ENCODE measurements around the gene HDAC4. TPM values are rescaled to one million over a fixed set of nuclear protein-coding genes. Genes with fewer than 3 reads are reported as not detected.

HDAC4 gene
- total RNA-seq, 2 donors from 2014 or later: 9.3 to 139 TPM

GRCh38 chr2:239027391-239028252, 373.2 kb downstream of the HDAC4 start:
- Histone ChIP-seq H3K36me3 (replicated peaks in 1 of 2; ENCODE audit: insufficient read depth in 1 of 2, low read depth in 2 of 2) (no peaks in the 10 kb centered on the region), H3K27ac (no peak overlapping the region), H3K4me1 (no peaks in the 10 kb centered on the region), H3K27me3 (no peaks in the 10 kb centered on the region), H3K4me3 (no peak overlapping the region), H3K9me3 (no peaks in the 10 kb centered on the region)
- intact Hi-C loops (cut with DNase I): no loop called here
- TF ChIP-seq POLR2A (IDR thresholded peaks at IDR 0.05) (no peak), CTCF (IDR thresholded peaks at IDR 0.05) (no peak)
- DNase-seq (no peak), ATAC-seq (no peak)
- WGBS, 2 donors: 70 to 76% methylated on average over 21 to 35 of the region's 38 CpGs

GRCh38 chr2:239026711-239027361, 374.0 kb downstream of the HDAC4 start:
- ATAC-seq (no peak), DNase-seq (no peak)
- WGBS, 2 donors: 47 to 50% methylated on average over 24 to 25 of the region's 25 CpGs
- TF ChIP-seq POLR2A (IDR thresholded peaks at IDR 0.05) (no peak), CTCF (IDR thresholded peaks at IDR 0.05) (no peak)
- intact Hi-C loops (cut with DNase I): no loop called here
- Histone ChIP-seq H3K36me3 (replicated peaks in 1 of 2; ENCODE audit: insufficient read depth in 1 of 2, low read depth in 2 of 2) (no peaks in the 10 kb centered on the region), H3K9me3 (no peaks in the 10 kb centered on the region), H3K27ac (no peak overlapping the region), H3K4me1 (no peaks in the 10 kb centered on the region), H3K4me3 (no peak overlapping the region), H3K27me3 (no peaks in the 10 kb centered on the region)

DNA sequence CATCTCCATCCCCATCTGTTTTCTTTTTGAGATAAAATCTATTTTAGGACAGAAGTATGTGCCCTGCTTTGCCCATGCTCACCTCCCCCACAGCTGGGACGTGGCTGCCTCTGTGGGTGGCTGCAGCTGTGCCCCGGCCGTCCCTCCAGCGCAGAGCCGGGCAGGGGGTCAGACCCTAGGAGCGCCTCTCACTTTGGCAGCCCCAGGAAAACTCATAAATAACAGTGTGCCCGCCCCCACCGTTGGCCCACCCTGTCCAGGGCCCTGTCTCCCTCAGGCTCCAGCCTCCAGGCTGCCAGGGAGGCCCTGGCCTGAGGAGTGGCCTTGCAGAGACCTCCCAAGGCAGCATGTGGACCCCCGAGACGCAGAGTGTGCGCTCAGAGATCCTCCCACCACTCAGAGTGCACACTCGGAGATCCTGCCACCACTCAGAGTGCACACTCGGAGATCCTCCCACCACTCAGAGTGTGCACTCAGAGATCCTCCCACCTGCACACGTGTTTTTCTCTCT, 374.8 kb downstream of the HDAC4 start:
- H3K4me3 ChIP-seq: no peak overlapping the region
- WGBS, 2 donors: 50 to 66% methylated on average over 7 to 14 of the region's 14 CpGs
- H3K27me3 ChIP-seq: no peaks in the 10 kb centered on the region
- intact Hi-C loops (cut with DNase I): no loop called here
- H3K4me1 ChIP-seq: no peaks in the 10 kb centered on the region
- DNase-seq (no peak), ATAC-seq (no peak)
- H3K9me3 ChIP-seq: no peaks in the 10 kb centered on the region
- H3K36me3 ChIP-seq (replicated peaks in 1 of 2; ENCODE audit: insufficient read depth in 1 of 2, low read depth in 2 of 2): no peaks in the 10 kb centered on the region
- no peak overlapping the region for H3K27ac ChIP-seq
- no peak for TF ChIP-seq POLR2A (IDR thresholded peaks at IDR 0.05)
- TF ChIP-seq CTCF (IDR thresholded peaks at IDR 0.05): no peak

- H3K27ac ChIP-seq: no peak overlapping the region
- H3K36me3 ChIP-seq (replicated peaks in 1 of 2; ENCODE audit: insufficient read depth in 1 of 2, low read depth in 2 of 2): no peaks in the 10 kb centered on the region
- H3K27me3 ChIP-seq: no peaks in the 10 kb centered on the region
- H3K9me3 ChIP-seq: no peaks in the 10 kb centered on the region
- ATAC-seq (no peak), DNase-seq (no peak)
- no peak overlapping the region for H3K4me3 ChIP-seq
- intact Hi-C loops (cut with DNase I): no loop called here
- H3K4me1 ChIP-seq: no peaks in the 10 kb centered on the region
- no peak for TF ChIP-seq CTCF (IDR thresholded peaks at IDR 0.05)
- TF ChIP-seq POLR2A (IDR thresholded peaks at IDR 0.05): no peak
- WGBS, 2 donors: 59 to 67% methylated on average over 14 to 19 of the region's 20 CpGs
These were observed 375.6 kb downstream of the HDAC4 start for GRCh38 chr2:239025096-239025801.
